ENCODE data around the gene NME4.
A peak's percentile ranks its signal among the peaks of the same experiment; 100 is the strongest.
"Not testable (repeated sequence)": the region's sequence is repeated elsewhere in the genome, so short reads cannot be mapped to it uniquely, and the experiment has no call there.

The NME4 gene

DNA sequence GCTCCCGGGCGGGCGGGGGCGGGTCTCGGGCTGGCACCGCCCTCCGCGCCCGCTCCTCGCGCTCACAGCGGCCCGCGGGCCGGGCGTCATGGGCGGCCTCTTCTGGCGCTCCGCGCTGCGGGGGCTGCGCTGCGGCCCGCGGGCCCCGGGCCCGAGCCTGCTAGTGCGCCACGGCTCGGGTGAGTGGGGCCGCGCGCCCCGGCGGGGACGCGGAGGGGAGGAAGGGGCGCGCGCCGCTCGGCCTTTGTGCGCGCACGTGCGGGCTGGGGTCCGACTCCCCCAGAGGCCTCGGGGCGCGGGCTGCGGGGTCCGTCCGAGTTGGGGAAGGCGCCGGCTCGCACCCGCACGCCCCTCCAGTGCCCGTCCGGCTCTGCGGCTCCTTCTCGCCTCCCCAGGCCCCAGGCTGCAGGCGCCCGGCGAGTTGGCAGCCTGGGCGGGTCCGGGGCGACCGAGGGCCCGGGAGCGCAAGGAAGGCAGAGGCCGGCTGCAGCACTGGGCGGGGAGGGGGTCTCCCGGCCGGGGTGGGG, at the start of gene NME4:
TSS of gene NME4 (plus strand) at position 65 of the 527 bp plus-strand sequence. CDS start at position 89, 24 bp downstream.
- no peak for DNase-seq (ENCODE audit: low spot score)

DNA sequence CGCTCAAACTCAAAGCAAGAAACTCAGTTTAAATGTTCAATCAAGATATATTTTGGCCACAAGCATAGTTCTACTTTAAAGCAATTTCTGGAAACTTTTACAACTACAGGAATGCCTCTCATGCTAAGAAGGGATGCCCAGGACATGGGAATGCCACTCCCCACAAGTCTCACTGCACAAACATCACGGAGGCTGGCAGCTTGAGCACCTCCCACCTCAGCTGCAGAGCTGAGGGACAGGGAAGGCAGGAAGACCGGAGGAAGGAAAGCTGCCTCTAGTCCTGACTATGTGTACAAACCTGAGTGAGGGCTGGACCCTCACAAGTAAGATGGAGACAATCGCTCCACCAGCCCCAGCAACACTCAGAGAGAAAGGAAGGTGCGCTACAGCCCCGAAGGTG, 49.8 kb upstream of the NME4 start:
- DNase-seq (ENCODE audit: low spot score), result no peak

DNA sequence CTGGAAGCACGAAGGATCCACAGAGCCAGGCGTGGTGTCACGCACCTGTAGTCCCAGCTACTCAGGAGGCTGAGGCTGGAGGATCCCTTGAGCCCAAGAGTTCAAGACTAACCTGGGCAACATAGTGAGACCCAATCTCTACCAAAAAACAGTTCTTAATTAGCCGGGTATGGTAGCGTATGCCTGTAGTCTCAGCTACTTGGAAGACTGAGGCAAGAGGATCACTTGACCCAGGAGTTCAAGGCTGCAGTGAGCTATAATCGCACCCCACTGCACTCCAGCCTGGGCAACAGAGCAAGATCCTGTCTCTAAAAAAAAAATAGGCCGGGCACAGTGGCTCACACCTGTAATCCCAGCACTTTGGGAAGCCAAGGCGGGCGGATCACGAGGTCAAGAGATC, 48.5 kb upstream of the NME4 start:
- DNase-seq (ENCODE audit: low spot score), result not testable (repeated sequence)

DNA sequence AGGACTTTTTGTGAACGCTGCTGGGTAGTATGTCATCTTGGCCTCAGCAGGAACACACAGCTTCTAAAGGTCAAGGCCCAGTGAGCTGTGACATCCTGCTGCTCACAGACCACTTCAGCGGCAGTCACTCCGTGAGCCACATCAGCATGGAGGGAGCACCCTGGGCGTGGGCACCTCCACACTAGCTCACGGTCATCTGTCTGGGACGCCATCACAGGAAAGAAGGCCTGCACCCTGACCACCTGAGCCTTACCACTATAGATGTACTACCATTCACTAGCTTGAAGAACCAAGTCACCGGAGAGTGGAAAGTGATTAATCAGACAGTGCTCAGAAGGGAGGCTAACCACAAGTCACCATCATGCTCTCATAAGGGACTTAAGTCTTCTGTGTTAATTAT, 47.8 kb upstream of the NME4 start:
- DNase-seq (ENCODE audit: low spot score), result no peak

DNA sequence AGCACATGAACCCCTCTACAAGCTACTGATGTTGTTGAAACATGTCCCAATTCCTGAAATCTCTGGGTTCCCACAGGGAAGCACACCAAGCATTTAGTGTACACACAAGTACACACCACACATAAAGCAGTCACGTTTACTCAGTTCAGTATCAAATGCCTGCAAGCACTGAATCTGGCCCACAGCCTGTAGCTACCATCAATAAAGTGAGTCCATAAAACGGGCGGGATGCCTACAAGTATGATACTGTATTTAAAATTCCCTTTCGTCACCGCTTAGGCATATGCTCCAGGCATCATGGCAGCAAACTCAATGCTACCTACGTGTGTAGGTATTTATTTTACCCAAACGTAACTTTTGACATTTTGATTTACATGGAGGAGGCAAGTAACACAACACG, 46.8 kb upstream of the NME4 start:
- DNase-seq (ENCODE audit: low spot score), result no peak

DNA sequence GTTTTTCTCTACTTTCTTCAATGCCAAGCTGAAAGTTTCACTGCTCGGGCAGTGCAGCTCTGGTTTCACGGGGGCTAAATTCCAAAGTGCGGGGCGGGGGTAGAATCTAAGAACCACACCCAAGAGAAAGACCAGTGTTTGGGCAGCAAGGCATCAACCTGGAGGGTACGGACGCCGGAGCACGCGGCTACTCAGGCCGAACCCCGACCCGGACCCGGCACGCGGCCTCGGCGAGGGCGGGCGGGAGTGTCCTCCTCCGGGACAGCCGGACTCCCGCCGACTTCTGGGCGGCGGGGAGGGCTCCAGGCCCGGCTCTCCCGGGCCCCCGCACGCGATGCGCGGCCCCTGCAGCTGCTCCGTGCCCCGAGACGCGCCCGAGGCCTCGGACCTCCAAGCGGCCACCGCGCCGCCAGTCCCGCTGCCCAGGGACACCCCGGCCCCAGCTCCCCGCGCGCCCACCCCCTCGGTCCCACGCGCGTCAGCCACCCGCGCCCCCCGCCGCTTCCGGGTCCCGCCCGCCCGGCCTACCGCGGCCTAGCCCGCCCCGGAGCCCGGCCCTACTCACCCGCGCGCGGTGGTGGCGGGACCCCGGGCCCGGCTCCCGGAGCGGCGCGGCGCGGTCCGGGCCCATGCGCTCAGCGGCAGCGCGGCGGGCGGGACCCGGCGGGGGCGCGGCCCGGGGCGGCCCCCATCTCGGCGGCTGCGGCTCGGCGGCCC, 45.0 kb upstream of the NME4 start:
- no peak for DNase-seq (ENCODE audit: low spot score)

DNA sequence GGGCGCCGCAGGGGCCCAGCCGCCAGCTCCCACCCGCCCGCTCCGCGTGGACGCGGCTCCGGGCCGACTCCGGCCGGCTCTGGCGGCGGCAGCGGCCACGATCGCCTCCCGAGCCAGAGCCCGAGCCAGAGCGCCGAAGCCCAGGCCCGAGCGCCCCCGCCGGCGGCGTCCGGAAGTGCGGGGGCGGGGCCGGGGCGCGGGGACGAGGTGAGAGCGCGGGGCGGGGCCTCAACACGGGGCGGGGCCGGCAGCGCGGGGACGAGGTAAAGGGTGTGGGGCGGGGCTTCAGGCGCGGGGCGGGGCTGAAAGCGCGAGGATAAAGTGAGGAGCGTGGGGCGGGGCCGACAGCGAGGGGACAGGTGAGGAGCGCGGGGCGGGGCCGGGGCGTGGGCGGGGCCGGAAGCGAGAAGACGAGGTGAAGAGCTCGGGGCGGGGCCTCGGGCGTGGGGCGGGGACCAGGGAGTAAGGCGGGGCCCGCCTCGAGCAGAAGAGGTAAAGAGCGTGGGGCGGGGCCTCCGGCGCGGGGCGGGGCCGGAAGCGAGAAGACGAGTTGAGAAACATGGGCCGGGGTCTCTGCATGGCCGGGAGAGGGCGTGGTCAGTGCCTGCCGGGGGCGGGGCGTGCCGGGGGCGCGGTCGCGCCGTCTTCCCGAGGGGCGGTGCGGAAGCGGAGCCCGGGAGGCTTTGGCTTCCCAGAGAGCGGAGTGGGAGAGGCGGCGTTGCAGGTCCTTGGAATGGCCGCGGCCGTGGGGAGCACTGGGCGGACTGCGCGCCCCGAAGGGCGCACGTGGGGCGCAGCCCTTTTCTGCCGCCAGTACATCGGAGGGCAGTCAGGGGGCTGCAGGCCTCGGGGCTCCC, 44.2 kb upstream of the NME4 start, which contains the start of gene AXIN1:
TSS of gene AXIN1 (minus strand) at position 177 of the 857 bp plus-strand sequence. CDS start 5,698 bp downstream, outside the sequence.
- DNase-seq (ENCODE audit: low spot score), result peak; percentile 95

DNA sequence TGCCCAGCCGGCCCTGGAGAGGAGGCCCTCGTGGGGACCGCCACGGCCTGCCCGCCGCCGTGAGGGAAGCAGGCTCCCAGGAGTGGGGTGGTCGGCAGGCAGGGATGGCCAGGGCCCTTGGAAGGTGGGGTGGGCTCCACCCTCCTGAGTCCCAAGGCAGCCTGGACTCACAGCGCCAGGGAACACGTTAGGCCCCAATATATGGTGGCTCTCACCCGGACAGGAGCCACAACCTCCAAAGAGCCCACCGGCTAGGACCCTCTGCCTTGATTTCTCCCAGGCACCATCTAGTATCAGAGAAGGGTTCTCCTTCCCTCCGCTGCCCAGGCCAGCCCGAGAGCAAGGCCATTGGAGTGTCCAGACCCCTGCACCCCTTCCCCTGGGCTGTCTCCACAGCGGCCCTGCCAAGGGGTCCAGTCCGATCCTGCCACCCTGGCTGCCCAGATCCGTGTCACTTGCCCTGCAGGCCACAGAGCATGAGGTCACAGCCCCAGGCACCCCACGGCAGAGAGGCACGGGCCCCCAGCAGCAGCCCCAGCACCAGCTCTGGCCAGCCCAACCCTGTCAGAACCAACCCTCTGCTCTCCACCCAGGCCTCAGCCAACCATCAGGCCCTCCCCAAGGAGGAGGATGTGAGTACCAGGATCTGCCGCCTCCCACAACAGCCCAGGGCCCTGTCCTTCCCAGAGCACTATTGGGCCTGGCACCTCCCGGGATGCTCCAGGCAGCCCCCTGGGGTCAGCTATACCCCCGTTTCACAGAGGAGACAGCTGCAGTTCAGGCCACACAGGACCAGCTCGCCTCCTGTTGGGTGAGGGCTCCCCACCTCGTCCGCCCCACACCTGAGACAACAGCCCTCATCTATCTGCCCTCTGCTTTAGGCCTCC, 43.4 kb upstream of the NME4 start:
- no peak for DNase-seq (ENCODE audit: low spot score)

DNA sequence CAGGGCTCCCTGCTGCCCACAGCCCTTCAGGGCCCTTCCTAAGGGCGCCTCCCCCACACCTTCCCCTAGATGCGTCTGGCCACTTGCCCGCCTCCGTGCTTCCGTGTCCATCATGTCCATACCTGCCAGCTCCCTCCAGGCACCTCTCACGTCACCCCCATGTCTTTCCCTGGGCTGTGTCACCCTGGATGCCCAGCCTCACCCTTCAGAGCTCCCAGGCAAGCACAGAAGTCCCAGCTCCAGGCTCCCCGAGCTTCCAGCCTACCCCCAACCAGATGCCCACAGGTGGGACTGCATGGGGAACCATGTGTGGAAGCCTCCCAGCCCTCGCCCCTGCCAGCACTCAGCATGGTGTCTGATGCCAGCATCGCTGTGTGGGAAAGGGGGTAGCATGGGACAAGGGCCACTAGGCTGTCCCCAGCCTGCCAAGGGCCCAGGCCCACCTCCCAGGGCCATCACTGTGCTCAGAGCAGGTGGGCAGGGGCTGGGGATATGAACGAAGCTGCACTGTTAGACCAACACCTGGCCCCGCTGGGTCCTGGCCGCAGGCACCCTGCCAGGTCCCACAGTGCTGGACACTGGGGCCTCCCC, 42.6 kb upstream of the NME4 start:
- DNase-seq (ENCODE audit: low spot score), result no peak

DNA sequence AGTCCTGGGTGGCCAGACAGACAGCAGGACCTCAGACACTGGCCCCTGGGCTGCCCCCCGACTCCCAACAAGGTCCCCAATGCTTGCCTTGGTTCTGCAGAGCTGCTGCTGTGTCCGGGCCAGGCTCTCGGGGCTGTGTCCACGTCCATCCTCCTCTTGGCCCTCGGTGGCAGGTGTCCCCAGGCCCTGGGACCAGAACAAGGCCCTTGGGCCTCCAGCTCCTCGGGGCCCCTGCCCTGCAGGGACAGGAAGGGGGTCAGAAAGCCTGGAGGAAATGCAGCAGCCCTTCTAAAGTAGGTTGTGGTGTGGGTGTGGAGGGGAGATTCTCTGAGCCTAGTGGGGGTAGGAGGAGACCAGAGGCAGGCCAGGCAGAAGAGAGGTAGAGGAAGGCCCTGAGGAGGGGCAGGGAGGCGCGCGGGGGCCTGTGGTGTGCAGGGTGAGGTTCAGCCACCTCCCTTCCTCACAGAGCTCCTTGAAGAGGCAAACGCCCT, 42.0 kb upstream of the NME4 start:
- DNase-seq (ENCODE audit: low spot score), result no peak

DNA sequence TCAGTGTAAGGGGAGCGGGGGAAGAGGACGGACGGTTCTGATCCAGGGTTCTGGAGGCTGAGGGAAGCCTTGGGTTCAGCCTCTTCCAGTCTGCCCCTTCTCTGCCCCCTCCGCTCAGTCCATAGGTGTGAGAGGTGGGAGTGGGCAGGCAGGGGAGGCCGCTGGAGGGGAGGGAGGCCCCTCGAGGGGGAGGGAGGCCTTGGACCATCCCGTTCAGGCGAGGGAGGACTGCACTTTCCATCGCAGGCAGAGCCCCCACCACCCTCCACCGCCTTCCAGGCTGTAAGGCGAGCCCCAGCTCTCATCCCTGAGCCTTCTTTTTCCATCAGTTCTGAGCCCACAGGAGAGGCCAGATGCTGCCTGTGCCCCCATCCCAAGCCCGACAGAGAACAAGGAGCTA, 40.3 kb upstream of the NME4 start:
- DNase-seq (ENCODE audit: low spot score), result no peak

DNA sequence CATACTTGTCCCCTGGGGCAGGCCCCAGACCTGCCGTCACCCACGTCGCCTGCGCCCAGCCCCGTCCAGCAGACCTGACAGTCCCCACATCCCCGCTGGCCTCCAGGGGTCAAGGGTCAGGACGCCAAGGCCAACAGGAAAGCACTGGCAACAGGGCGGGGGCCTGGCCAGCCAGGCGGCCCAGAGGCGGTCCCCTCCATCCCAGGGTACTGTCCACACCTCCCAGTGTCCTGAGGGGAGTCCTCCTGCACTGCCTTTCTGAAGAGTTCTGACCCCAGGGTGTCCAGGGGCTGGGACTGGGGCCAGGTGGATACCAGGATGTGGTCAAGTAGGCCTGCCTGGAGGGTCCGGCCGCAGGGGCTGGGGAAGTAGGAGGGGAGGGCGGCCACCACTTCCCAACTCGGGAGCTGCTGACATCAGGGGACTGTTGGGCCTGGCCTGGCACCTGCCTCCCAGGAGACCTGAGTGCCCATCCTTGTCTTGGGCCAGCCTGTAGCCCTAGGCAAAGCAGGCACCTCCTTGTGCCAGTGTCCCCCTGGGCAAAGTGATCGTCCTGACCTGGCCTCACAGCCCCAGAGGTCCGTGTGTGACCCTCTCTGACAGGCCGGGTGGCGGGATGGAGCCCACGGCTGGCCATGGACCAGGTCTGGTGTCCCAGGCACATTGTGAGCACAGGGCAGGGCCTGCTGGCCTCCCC, 37.8 kb upstream of the NME4 start:
- no peak for DNase-seq (ENCODE audit: low spot score)

DNA sequence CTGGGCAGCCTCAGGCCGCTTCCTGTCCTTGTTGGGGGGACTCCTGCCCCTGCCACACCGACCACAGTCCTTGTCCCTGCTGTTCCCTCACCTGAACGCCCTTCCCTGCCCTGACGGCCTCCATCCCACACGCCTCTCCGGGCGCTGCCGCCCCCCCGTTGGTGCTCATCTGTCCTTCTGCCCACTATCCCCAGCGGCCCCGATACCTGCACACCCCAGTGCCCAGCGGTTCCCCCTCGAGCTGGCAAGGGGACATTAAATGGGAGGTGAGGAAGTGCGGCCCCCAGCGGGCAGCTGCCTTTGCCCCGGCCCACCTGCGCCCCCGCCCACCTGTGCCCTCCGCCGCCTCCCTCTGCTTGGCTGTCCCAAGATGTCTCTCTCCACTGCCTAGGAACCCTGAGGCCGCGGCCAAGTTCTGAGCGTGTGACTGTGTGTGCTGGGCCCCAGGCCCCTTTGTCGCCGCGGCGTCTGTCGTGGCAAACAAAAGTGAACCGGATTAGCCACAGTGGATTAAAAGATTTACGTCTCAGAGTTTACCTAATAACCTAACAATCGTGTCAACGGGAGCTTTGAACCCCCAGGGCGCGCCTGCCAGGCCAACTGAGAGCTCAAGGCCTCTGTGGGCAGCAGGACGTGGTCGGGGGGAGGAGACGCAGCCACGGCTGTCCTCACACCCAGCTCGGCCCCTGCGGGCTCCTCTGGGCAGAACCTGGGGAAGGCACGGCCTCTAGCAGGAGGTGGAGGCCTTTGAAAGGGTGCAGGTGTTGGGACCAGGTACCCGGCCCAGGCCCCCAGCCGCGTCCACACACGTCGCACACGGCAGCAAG, 36.9 kb upstream of the NME4 start:
- DNase-seq (ENCODE audit: low spot score), result no peak

DNA sequence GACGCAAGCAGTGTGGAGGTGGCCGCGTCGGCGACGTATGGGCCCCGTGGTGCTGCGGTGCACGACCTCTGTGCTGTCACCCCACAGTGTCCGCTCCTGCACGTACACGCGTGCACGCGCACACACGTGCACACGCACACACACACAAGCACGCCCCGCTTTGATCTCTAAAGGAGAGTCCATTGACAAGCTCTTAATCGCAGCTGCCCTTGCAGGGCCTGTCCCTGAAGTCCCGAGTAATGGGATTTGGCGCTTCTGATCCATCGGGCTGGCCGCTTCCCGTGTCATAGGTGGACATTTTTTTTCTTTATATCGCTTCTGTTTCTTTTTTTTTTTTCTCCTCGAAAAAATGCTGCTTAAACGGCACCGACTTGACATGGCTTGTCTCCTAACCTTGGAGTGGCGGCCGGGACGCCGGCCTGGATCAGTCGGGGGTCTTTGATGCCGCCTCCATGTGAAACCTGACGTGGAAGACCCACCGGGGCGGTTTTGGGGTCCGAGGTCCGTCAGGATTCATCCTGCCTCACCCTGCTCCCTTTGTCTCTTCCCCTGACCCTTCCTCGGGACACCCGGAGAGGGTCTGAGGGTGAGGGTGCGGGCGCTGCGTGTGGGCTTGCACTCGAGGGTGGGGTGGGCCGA, 36.2 kb upstream of the NME4 start:
- no peak for DNase-seq (ENCODE audit: low spot score)

DNA sequence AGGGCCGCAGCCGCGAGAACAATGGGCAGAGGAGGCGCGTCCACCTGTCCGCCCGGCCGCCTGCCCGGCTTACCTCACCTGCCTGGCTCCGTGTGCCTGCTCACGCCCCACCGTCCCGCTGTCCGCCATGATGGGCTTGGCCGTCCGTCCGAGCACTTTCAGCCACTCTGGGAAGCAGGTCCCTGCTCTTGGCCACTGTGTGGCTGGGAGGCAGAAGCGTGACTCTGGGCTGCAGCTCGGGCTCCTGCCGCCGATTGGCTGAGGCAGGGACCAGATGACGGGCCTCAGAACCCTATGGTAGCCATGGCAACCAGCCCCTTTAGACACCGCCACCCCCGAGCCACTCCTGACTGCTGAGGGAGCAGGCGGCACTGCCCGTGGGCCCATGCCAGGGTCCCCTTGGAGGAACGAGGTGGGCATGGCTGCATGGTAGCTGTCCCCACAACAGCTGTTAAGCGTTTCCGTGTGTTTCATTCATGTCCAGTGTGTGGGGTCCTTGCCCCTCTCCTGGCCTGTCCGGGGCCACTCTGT, 35.6 kb upstream of the NME4 start:
- DNase-seq (ENCODE audit: low spot score), result no peak

DNA sequence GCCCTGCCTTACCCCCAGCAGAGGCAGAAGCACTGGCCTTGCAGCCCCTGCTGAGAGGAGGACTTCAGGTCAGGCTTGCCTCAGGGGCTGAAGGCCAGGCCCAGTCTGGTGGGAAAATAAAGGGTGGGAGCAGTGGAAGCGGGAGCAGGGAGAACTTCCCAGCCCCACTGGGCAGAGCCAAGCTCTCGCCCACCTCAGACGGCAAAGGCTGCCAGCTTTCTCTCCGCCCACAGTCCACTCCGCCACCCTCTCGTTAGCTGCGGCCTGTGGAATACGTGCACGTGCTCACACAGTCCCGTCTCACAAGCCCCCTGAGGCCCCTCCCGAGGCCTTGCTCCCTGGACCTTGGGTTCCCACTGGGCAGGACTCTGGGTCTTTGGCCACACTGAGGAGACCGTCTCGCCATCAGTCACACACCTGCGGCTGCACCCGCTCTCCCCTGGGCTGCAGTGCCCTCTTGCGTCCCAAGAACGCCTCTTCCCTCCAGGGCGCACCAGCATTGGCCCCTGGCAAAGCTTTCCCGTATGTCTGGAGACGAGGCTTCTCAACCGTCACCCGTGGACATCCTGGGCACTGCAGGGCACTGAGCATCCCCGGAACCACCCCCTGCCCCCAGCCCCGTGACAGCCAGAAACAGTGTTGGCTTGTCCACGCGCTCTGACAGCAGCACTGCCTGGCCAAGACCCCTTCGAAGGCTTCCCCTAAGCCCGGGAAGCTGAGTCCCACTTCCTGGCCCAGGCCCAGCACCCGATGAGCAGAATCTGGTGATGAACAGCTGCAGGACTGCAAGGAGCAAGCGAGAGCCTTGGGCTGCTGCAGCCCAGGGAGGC, 34.9 kb upstream of the NME4 start:
- no peak for DNase-seq (ENCODE audit: low spot score)

DNA sequence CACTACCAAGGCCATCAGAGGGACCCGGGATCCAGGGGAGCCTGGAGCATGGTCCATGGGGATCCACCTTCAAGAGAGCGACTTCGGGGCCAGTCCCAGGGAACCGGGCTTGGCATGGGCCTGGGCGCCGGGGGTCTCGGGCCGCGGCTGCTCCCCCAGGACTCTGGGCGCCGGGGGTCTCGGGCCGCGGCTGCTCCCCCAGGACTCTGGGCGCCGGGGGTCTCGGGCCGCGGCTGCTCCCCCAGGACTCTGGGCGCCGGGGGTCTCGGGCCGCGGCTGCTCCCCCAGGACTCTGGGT, 34.3 kb upstream of the NME4 start:
- not testable (repeated sequence) for DNase-seq (ENCODE audit: low spot score)

DNA sequence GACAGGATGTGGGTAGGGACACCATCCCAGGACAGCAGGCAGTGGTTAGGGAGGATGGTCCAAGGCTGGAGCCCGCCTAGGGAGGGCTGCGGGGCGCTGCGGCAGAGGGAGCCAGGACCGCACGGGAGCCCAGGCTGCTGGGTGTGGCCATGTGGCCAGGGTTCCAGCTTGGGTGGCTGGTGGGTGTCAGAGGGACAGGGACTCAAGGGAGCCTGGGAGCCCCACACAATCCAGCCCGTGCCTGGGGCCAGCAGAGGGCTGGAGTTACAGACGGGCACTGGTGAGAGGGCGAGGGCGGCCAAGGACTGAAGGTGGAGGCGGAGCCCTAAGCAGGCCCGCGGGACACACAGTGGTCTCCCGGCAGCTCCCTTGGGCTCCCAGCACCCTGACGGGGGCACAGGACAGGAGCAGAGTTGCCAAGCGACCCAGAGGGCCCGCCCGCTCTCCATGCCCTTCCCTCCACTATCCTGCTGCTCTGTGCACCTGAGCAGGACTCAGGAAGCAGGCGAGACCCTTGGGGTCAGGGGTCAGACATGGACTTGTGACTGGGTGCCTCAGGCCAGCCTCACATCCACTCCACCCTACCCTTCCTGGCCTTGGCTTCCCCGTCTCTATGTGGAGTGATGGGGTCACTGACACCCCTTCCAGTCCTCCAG, 33.8 kb upstream of the NME4 start:
- DNase-seq (ENCODE audit: low spot score), result no peak

Data from left forelimb (tissue), 1 donor.